Esophagus (tissue), 2 donors: ENCODE data around the gene ATP5PO. TPM values are rescaled to one million over a fixed set of nuclear protein-coding genes. Genes with fewer than 3 reads are reported as not detected.
"Not testable (repeated sequence)": the region's sequence is repeated elsewhere in the genome, so short reads cannot be mapped to it uniquely, and the experiment has no call there.

Experiments
- H3K27ac ChIP-seq, 2 donors: one replicate each; pipeline ENCODE4 v1.5.1; 2013; ENCODE audit warnings: low read depth in 2 of 2, mild to moderate bottlenecking in 2 of 2, inconsistent platforms in 1 of 2, low read length in 1 of 2, moderate library complexity in 1 of 2
- H3K27me3 ChIP-seq, 2 donors: one replicate each; pipeline ENCODE4 v1.6.1; 2013; ENCODE audit warnings: low read length in 2 of 2, control low read depth in 1 of 2, mild to moderate bottlenecking in 1 of 2; ENCODE audit not compliant: insufficient read depth in 2 of 2, control insufficient read depth in 1 of 2
- H3K36me3 ChIP-seq, 2 donors: one replicate each; pipeline ENCODE4 v1.6.1; 2013; ENCODE audit warnings: low read length in 1 of 2; ENCODE audit not compliant: control insufficient read depth in 2 of 2, insufficient read depth in 2 of 2
- H3K4me1 ChIP-seq, 2 donors: one replicate each; pipeline ENCODE4 v1.6.1; 2013; ENCODE audit warnings: low read length in 1 of 2; ENCODE audit not compliant: control insufficient read depth in 2 of 2, insufficient read depth in 2 of 2
- H3K4me3 ChIP-seq, 2 donors: one replicate each; pipeline ENCODE4 v1.5.1; 2013; ENCODE audit warnings: low read length in 2 of 2, mild to moderate bottlenecking in 2 of 2, low read depth in 1 of 2, moderate library complexity in 1 of 2
- H3K9me3 ChIP-seq, 2 donors: one replicate each; pipeline ENCODE4 v1.6.1; 2013; ENCODE audit warnings: mild to moderate bottlenecking in 2 of 2, low read depth in 1 of 2, low read length in 1 of 2, moderate library complexity in 1 of 2; ENCODE audit not compliant: control insufficient read depth in 2 of 2, insufficient read depth in 1 of 2
- WGBS, 2 donors: extraction: QIAGEN DNeasy Blood & Tissue Kit; methylation state at CpG; one replicate each; pipeline ENCODE4 v1.1.7; 2013; 5-methylcytosine and 5-hydroxymethylcytosine counted together
- polyA plus RNA-seq, 2 donors: library from polyadenylated mRNA; stranded (reverse); fragments of 200-250 nt; gene quantifications; one replicate each; pipeline ENCODE4 v1.2.3, GENCODE V29; 2013
- donor health status: healthy with polysubstance abuse.
- donor health status: Bipolar disorder and iron deficiency.

Gene ATP5PO
- polyA plus RNA-seq, 2 donors, result 246 to 329 TPM

DNA sequence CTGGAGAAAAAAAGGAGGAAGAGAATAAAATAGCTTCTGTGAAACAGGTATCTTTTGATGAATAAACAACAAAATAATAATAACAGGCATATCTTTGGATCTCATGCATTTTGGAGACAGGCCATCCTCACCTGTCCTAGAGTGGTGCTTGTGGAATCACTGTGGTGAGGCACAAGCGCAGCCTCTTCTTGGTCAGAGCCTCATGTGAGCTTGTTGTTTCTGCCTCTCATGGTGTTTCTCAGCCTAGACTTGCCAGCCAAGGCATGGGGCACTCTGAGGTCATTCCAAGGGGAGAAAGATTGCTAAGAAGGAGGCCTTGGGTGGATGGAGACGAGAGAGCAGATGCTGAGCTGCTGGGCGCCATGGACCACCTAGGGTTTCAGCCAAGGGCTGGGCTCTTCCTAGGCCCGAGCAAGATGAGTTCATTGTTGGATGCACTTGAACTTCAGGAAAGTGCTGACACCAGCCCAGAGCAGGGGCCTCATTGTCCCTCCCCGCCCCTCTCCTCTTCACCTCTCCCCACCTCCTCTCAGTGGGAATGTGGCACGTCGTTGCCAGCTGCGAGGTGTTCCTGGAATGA is 49.5 kb downstream of the ATP5PO start:
- H3K4me1 ChIP-seq, result no peaks in the 10 kb centered on the region
- no peak overlapping the region for H3K4me3 ChIP-seq
- WGBS, 2 donors, result 79 to 84% methylated on average over 8 of the region's 8 CpGs
- H3K27me3 ChIP-seq, result no peaks in the 10 kb centered on the region
- H3K9me3 ChIP-seq, result no peaks in the 10 kb centered on the region
- no peak overlapping the region for H3K27ac ChIP-seq
- H3K36me3 ChIP-seq, result no peaks in the 10 kb centered on the region

DNA sequence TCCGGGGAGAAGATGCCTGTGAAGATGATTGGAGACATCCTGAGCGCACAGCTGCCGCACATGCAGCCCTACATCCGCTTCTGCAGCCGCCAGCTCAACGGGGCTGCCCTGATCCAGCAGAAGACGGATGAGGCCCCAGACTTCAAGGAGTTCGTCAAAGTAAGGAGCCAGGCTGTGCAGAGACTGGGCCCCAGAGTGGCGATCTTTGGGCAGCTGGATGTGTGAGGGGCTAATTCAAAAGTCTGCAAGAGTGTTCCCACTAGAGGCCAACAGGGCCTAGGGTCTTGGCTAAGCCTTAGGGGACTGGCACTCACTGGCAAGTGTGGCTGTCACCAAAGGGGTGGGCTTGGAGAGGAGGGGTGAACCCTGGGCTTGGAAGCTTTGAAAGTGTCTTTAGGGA is 50.4 kb downstream of the ATP5PO start:
- 87 to 91% methylated on average over 9 of the region's 9 CpGs for WGBS, 2 donors
- Histone ChIP-seq H3K27me3 (no peaks in the 10 kb centered on the region), H3K27ac (no peak overlapping the region), H3K36me3 (no peaks in the 10 kb centered on the region), H3K9me3 (no peaks in the 10 kb centered on the region), H3K4me3 (no peak overlapping the region), H3K4me1 (no peaks in the 10 kb centered on the region)

DNA sequence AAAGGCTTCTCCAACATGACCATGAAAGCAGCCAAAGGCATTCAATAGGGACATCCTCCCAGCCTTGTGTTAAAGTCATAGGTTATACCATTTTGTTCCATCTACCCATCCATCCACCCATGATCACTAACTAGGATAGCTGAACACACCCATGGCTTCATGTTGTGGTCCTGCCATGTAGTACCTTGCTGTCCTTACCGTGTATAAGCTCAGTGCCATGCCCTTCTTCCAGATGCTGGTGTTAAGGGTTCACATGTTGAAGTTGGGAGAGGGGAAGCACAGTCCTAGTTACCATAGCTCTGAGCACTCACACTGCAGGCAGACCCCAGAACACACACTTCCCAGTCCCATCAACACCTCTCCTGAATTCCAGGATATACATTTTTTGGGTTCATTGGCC is 51.5 kb downstream of the ATP5PO start:
- no peaks in the 10 kb centered on the region for H3K36me3 ChIP-seq
- no peaks in the 10 kb centered on the region for H3K9me3 ChIP-seq
- WGBS, 2 donors, result 86 to 94% methylated on average over 1 of the region's 1 CpG
- no peak overlapping the region for H3K4me3 ChIP-seq
- no peak overlapping the region for H3K27ac ChIP-seq
- H3K4me1 ChIP-seq, result no peaks in the 10 kb centered on the region
- H3K27me3 ChIP-seq, result no peaks in the 10 kb centered on the region

DNA sequence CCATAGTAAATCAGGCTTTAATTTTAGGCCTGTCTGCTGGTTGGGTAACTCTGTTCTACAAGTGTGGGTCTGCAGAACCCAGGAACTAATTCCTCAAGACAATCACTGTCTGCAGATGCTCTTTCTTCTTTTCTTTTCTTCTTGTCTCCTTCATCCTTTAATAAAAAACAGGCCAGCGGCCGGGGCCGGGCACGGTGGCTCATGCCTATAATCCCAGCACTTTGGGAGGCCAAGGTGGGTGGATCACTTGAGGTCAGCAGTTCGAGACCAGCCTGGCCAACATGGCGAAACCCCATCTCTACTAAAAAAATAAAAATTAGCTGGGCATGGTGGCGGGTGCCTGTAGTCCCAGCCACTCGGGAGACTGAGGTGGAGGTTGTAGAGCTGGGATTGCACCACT is 52.4 kb downstream of the ATP5PO start:
- not testable (repeated sequence) for H3K27ac ChIP-seq, H3K36me3 ChIP-seq, H3K27me3 ChIP-seq, H3K4me3 ChIP-seq, H3K4me1 ChIP-seq, H3K9me3 ChIP-seq
- 94 to 95% methylated on average over 8 of the region's 8 CpGs for WGBS, 2 donors

DNA sequence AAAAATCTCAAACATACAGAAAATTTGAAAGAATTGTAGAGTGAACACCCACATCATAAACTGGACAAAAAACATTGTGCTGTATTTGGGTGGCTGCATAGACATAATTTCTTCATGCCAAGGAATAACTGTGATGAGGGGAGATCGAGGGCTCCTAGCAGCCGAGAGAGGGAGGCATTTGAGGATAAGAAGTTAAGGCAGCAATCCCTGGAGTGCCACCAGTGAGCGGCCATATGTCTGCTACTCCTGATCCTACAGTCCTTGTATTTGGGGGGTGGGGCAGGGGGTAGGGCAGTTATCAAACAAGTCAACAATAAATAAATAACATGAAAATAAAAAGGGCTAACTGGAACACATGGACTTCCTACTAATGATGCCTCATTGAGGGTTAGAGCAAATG is 54.5 kb downstream of the ATP5PO start:
- Histone ChIP-seq H3K4me3 (no peak overlapping the region), H3K9me3 (no peaks in the 10 kb centered on the region), H3K27ac (no peak overlapping the region), H3K36me3 (no peaks in the 10 kb centered on the region), H3K4me1 (no peaks in the 10 kb centered on the region), H3K27me3 (no peaks in the 10 kb centered on the region)
- 93 to 94% methylated on average over 3 of the region's 3 CpGs for WGBS, 2 donors

DNA sequence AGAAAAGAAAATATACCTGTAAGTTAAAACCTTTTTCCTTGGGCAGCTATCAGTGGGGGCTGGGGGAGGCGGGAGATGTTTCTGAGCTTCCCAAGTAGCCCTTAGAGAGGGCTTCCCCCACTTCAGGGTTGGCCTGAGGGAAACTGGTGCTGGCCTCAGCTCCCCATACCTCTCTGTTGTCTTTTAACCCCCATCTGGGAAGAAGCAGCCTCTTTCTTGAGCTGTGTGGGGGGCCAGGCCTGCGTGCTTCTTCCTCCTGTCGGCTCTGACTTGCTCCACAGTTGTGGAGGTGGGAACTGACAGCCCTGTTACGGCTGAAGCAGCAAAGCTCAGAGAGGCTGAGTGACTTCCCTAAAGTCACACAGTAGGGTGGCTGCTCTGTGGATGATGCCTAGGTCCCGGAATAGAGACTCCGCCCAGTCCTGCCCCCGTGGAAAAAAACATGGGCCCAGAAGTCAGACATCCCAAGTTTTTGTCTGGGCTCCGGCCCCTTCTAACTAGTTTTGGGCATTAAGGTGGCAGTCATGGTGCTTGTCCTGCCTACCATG is 55.2 kb downstream of the ATP5PO start:
- H3K27ac ChIP-seq, result no peak overlapping the region
- H3K9me3 ChIP-seq, result no peaks in the 10 kb centered on the region
- H3K4me3 ChIP-seq, result no peak overlapping the region
- no peaks in the 10 kb centered on the region for H3K36me3 ChIP-seq
- H3K27me3 ChIP-seq, result no peaks in the 10 kb centered on the region
- WGBS, 2 donors, result 94% methylated on average over 8 of the region's 8 CpGs
- no peaks in the 10 kb centered on the region for H3K4me1 ChIP-seq

DNA sequence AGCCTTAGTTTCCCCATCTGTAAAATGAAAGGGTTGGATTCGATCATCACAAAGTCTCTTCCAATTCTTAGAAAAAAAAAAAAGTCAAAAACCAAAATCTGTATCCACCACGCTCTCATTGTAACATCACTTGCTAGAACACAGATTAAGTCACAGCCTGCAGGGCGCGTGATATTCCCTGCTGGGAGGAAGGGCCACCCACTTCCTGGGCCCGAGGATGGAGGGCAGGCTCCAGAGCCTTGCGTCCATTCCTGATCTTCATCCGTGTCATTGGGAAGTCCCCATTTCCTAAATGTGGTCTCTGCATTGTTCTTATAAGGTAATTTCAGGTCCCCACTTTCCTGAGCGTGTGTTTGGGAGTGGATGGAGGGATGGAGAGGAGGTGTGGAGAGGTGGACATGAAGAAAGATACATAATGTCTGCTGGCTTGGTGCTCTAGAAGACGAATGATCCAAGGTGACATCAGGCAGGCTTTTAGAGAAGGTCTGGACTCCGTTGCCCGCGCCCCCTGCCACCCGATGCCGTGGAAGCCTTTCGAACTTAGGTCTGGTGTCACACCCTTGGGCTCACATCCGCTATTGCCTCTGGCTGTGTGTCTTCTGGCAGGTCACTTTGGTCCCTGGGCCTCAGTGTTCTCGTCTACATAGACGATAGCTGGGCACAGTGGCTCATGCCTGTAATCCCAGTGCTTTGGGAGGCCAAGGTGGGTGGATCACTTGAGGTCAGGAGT is 56.1 kb downstream of the ATP5PO start:
- no peaks in the 10 kb centered on the region for H3K27me3 ChIP-seq

DNA sequence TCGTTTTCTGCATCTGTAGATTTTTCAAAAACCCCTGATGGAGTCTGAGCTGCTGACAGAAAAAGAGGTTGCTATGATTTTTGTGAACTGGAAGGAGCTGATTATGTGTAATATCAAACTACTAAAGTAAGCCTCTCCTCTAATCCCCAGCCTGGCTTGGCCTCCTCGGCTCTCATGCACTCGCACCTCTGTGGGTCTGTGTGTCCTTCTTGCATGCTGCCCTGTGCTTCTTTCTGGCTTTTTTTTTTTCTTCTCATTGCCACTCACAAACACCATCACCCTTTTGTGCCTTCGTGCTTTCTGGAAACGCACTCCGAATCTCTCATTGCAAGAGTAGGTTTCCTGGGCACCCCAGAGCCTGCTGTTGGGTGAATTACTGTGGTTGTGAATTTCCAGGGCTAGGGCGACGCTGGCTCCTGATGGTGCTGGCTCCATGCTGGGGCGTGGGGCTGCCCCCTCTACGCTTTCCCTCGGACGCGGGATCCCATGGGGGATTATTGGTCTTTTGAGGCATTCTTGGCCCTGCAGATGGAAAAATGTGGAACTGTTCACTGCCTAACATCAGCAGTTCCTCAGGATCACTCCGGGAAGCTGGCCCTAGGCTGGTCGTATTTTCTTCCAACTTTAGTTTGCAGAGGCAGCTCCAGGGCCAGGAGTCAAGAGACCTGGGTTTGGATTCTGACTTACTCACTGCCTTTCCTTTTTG is 56.8 kb downstream of the ATP5PO start:
- Histone ChIP-seq H3K27me3 (no peaks in the 10 kb centered on the region), H3K27ac (no peak overlapping the region), H3K36me3 (no peaks in the 10 kb centered on the region), H3K4me3 (no peak overlapping the region), H3K4me1 (no peaks in the 10 kb centered on the region), H3K9me3 (no peaks in the 10 kb centered on the region)
- 67 to 75% methylated on average over 15 of the region's 15 CpGs for WGBS, 2 donors

More for the DNA sequence above, 56.1 kb downstream of the ATP5PO start:
- Histone ChIP-seq H3K4me3 (no peak overlapping the region), H3K27ac (no peak overlapping the region), H3K36me3 (no peaks in the 10 kb centered on the region), H3K4me1 (no peaks in the 10 kb centered on the region), H3K9me3 (no peaks in the 10 kb centered on the region)
- 85 to 92% methylated on average over 18 of the region's 18 CpGs for WGBS, 2 donors

DNA sequence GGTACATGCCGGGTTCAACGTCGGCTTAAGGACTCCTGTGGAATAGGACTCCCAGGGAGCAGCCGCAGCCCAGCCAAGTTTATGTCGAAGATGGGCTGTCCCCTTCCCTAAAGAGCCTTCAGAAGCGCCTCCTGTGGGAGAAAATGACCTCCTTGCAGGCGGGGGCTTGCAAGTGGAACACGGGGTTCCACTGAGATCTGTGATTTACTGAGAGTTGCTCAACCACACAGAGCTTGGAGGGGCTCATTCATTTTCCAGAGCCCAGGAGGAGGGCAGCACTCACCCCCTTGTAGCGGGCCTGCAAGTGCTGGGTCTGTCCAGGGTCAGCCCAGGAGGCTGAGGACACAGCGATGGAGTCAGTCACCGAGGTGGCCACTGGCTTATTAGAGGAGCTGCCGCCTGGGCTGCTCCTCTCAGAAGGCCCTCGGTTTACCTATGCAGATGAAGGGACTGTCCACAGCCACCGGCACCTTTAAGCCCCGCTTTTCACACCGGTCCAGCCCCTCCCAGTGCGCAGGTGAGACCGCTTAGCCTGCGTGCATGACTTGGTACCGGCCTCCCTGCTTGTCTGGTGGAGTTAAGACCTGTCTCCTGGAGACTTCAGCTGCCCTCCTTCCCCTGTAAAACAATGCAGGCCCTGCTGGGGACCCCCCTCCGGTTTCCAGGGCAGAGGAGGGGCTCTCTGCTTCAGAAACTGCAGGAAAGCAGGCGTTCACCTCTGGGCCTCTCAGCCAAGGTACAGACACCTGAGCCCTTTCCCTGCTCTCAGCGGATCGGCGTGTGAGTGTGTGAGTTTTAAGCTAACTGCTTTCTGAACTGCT is 57.5 kb downstream of the ATP5PO start:
- no peak overlapping the region for H3K27ac ChIP-seq
- H3K9me3 ChIP-seq, result no peaks in the 10 kb centered on the region
- no peaks in the 10 kb centered on the region for H3K36me3 ChIP-seq
- no peaks in the 10 kb centered on the region for H3K27me3 ChIP-seq
- H3K4me1 ChIP-seq, result no peaks in the 10 kb centered on the region
- 81 to 84% methylated on average over 25 of the region's 25 CpGs for WGBS, 2 donors
- H3K4me3 ChIP-seq, result no peak overlapping the region
